NCI-H82 treated with DMSO at 0.1 percent for 48 hours (cell line): ENCODE data around the gene PCYOX1L.
"Not testable (repeated sequence)": the region's sequence is repeated elsewhere in the genome, so short reads cannot be mapped to it uniquely, and the experiment has no call there.

Experiments used
- DNase-seq: peaks from one replicate; lab custom pipeline; 2025; ENCODE audit not compliant: unreplicated experiment; lab: John Stamatoyannopoulos, UW

The PCYOX1L gene

DNA sequence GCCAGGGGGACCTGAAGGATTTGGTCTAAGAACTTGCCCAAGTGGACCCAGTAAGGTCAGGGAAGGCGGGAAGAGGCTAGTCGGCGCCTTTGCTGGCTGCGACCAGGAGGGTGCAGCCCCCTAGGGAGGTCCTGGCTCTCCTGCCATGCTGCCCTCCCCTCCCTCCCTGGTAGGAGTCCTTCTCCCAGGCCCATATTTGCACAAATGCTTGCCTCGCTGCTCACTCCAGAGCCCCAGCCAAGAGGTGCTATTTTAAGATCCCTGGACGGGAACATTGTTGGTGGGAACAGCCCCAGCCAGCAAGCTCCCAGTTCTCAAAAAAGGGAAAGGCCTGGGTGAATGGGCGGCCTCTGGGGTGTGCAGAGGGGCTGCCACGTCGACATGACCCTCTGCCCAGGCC is 25.6 kb downstream of the PCYOX1L start:
- DNase-seq = no peak

DNA sequence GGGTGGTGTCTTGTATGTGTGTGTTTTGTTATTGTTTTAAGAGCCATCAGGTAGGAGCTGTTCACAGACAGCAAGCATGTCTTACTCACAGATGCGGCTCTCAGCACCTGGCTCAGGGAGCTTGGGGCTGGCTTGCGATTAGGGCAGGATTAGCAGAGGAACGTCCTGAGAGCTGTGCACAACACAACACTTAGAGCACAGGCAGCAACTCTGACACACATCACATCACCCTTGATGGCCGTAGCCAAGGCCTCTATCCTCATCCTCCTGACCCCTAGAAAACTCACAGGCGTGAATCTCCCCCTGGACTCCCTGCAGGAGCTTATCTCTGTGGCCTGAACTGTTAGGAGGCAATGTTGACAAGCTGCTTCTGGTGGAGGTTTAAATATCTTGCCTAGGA is 28.3 kb downstream of the PCYOX1L start:
- peak; percentile 57 for DNase-seq

DNA sequence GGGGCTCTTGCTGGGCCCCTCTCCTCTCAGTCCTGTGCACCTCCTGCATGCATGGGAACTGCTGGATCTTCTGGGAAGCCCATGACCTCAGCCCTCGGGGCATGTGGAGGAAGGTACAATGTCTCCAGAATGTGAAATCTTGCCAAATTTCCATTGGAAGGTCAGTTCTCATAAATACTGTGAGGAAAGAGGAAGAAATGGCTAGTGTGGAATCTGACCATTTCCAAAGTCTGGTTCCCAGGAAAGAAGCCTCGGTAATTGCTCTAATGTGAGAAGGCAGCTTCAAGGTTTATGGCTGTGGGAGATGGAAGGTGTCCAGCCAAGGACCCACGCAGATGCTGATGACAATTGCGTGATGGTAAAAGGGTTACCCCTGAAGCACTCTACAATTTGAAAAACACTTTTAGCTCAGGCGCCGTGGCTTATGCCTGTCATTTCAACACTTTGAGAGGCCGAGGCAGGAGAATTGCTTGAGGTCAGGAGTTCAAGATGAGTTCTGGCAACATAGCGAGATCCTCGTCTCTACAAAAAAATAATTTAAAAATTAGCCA is 29.3 kb downstream of the PCYOX1L start:
- no peak for DNase-seq

DNA sequence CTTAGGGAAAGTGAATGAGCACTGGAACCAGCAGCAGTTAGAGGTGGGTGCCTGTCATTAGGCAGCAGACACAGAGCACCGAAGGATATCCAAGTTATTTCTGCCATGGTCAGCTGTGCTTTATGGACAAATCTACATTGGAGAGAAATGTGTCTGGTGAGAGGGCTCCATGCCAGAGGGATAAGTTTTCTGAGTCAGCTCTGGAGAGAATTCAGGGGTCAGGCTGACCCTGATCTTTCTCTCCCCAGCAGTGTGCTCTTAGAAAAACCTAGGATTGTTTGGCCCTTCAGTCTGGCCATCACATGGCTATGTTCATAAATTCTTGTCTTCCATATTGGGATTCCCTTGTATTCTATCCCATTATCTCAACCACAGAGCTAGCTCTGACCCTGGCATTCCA is 30.1 kb downstream of the PCYOX1L start:
- no peak for DNase-seq

DNA sequence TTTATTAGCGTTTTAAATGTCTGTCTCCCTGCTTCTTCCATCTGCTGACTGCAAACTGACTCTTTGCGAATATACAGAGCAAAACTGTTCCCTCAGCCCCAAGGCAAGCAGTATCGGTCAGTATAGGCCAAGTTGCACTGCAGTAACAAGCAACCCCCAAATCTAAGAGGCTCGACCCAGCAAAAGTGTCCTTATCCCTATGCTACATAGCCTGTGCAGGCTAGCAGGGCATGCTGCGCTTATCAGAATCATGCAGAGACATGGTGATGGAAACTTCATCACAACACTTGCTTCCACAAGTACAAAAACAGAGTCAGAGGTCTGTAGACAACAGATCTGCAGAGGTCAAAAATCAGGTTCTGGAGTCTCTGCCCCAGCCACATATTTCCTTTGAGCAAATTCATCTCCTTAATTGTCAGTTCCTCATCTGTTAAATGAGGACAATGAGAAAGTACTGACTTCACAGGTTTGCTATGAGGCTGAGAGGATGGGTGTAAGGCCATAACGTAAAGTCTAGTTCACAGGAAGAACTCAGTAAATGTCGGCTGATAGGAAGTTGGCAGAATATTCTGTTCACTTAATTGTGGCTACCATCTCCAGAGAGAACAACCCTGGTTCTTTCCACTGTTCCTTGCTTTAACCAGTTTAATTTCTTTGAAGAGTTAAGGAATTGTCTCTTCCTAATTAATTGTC is 30.8 kb downstream of the PCYOX1L start:
- no peak for DNase-seq

DNA sequence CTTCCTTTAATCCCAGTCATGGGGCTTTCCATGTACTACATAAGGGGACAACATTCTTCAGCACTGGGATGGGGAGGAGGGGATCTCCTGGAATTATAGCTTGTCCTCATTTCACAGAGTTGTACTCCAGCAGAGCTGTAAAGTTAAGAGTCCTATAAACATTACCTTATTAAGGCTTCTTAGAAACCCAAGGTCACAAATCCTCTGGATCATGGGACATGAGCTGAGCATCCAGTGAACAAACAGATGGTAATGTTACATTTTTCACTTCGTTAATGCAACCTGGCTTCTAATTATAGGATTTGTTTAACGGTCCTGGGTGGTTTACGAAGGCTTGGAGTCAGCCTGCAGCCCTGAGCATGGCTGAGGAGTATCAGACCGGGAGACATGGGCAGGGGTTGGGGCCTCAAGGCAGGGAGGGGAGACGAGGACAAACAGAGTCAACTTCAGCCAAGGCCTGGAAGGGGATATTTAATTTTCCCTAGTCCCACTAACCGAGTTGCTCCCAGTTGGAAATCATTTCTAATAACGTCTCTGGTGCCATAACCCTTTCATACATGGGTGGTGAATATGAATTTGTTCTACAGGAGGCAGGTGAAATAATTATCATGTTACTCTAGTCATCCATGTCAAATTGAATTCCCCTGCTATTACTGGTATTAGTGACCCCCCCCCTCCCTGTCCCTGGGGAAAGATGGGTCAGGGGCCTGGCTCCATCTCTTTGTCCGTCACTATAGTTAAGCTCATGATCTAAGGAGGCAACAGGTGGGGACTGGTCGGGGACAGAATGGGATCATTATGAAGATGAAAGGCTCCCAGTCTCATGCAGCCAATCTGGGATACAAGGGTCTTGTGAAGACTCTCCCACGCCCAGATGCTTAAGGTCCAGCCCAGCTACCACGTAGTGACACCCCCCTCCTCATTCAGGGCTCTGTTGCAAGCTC is 32.0 kb downstream of the PCYOX1L start:
- DNase-seq = peak; percentile 95

DNA sequence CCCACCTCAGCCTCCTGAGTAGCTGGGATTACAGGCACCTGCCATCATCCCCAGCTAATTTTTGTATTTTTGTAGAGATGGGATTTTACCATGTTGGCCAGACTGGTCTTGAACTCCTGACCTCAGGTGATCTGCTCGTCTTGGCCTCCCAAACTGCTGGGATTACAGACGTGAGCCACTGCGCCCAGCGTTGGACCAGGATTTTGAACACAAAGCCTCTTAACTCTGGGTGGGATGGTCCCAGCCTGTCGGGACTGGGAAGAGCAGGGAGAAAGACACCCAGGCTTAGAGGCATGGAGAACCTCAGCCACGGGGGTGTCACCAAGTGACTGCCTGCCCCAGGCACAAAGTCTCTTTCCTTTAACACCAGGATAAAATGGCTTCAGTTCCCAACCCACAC is 33.2 kb downstream of the PCYOX1L start:
- DNase-seq = not testable (repeated sequence)

DNA sequence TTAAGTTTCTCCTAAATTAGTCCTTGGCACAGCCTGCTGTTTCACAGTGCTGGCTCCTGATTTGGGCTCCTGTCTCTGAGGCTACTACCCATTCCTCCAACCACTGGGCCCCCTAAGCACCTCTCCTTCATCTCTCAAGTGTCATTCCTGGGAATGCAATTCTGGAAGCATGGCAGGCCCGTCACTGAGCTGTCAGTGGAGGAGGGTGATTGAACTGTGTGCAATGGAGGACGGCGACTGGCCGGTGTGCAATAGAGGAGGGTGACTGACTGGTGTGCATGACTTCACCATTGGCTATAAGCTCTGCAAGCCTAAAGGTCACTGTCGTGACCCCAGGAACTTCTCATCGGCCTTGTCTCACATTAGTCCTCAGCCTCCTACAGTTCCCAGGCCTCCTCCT is 33.7 kb downstream of the PCYOX1L start:
- no peak for DNase-seq

DNA sequence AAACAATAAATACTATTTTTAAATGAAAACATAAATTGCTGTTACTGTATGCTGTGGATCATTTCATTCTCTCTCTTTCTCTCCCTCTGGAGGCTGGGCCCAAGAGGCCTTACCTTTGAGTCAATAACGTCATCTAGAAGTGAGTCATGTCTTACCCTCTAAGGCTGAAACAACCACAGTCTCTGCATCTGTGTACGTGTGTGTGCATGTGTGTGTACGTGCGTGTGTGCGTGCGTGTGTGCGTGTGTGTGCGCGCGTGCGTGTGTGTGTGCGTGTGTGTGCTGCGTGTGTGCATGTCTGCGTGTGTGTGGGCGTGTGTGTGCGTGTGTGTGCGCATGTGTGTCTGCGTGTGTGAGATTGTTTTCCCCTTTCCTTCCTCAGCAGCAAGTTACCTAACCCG is 34.9 kb downstream of the PCYOX1L start:
- DNase-seq = no peak

DNA sequence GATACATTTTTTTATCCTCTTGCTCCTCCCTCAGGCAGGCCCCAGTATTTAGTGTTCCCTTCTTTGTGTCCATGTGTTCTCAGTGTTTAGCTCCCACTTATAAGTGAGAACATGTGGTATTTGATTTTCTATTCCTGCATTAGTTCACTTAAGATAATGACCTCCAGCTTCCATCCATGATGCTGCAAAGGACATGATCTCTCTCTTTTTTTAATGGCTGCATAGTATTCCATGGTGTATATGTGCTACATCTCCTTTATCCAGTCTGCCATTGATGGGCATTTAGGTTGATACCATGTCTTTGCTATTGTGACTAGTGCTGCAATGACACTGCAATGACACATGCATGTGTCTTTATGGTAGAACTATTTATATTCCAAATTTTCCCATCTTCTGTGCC is 37.1 kb downstream of the PCYOX1L start:
- DNase-seq = not testable (repeated sequence)

DNA sequence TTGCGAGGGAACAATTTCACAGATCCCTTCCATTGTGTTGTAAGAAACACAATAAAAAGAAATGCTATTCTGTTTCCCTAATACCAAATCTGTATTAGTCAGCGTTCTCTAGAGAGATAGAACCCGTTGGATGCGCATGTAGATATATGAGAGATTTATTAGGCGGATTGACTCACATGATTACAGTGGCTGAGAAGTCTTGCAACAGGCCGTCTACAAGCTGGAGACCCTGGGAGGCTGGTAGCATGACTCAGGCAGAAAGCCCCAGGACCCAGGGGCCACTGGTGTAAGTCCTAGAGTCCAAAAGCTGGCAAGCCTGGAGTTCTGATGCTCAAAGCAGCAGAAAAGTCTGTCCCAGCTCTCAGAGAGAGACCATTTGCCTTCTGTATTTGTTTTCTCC is 39.7 kb downstream of the PCYOX1L start:
- DNase-seq = no peak

DNA sequence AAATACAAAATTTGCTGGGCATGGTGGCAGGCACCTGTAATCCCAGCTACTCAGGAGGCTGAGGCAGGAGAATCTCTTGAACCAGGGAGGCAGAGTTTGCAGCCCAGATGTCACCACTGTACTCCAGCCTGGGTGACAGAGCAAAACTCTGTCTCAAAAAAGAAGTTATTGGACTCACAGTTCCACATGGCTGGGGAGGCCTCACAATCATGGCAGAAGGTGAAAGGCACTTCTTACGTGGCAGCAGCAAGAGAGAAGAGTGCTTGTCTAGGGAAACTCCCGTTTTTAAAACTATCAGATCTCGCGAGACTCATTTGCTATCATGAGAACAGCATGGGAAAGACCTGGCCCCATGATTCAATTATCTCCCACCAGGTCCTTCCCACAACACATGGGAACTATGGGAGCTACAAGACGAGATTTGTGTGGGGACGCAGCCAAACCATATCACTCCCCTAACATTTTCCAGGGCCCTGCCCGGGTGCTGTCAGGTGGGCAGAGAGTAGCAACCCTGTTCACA is 41.0 kb downstream of the PCYOX1L start:
- not testable (repeated sequence) for DNase-seq

DNA sequence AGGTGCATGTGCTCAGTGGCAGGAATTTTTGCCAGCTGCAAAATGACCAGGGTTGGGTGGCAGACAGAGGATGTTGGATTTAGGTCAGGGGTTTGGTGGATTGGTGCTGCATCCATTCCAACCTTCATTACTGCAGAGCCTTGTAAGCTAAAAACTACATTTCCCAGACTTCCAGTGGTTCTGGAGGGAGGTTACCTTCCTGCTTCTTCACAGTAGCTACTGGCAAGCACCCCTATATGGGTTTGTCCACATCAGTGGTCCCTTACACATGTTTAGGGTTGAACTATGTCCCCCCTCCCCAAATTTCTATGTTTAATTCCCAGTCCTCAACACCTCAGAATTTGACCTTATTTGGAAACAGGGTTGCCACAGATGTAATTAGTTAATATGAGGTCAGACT is 41.9 kb downstream of the PCYOX1L start:
- no peak for DNase-seq

DNA sequence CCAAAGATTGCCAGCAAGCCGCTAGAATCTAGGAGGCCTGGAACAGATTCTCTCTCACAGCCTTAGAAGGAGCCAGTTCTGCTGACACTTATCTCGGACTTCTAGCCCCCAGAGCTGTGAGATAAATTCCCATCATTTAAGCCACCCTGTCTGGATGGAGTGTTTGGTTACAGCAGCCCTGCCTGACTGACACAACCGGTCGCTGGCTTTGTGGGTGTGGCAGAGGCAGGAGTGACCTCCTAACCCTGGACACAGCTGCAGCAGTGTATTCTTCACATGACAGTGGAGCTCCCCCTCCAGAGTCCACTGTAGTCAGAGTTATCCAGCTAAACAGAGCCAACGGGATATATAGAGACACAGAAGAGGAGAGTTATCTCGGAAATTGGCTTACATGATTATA is 42.5 kb downstream of the PCYOX1L start:
- peak; percentile 75 for DNase-seq

DNA sequence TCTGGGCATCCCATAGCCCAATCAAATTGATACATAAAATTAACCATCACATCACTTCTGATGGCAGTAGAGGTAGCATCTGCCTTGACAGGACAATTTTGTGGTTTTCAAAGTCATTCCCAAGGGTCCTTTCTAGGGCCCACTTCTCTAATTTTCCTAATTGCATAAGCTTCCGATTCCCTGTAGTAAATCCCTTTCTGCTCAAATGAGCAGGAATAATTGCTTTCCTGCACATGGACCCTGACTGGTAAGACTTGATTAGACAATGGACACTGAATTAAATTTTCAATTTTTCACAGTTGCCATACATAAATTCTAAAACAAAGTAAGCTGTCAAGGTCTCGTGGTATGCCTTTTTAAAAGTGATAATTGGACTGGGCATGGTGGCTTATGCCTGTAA is 43.2 kb downstream of the PCYOX1L start:
- peak; percentile 55 for DNase-seq

DNA sequence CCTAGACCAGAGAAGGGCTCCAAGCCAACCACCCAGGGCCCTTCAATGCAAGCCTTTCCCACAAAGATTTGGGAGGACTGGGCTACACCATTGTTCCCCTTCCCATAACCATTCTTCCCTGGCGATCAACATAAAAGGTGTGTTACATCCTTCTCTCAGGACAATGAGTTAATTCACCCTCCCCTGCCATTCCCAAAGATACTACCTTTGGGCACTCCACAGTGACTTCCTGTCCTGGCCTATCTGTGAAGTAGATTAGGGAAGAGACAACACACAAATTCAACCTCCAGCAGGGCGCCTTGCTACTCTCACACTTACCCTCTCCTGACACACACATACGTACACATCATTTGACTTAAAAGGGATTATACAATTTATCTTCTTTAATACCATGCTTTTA is 44.4 kb downstream of the PCYOX1L start:
- DNase-seq = no peak

DNA sequence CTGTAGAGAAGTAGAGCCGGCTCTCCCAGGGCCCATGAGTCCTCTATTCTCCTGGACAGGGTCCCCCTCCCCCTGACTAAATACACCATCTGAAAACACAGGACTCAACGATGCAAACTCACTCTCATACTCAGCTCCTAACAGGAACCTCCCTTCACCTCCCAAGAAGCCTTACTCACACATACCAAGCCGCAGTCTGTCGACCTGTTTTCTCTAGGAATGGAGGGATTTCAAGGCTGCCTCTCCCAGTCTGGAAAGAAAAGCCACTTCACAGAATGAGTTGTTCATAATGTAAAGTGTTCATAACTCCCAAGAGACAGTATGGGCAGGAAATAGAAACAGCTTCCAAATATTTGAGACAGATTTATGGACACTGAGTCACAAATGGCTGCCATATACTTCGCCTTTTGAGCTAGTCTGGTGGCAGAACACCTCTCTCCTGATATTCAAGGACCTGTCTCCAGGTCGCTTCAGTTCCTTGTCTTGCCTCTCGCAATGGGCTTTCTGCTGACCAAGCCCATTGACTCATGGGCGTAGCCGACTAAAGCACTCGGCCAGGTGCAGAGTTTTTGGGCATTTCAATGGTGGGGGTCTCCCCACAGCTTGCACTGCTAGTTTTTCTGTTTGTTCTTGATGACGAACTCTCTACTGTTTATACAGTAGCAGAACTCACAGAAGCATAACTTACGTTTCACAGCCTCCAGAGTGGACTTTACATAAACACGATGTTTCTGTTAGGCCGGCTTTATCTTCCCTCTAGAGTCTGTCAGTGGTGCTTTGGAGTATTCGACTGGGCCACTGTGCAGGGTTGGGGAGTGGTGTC is 46.3 kb downstream of the PCYOX1L start:
- no peak for DNase-seq

DNA sequence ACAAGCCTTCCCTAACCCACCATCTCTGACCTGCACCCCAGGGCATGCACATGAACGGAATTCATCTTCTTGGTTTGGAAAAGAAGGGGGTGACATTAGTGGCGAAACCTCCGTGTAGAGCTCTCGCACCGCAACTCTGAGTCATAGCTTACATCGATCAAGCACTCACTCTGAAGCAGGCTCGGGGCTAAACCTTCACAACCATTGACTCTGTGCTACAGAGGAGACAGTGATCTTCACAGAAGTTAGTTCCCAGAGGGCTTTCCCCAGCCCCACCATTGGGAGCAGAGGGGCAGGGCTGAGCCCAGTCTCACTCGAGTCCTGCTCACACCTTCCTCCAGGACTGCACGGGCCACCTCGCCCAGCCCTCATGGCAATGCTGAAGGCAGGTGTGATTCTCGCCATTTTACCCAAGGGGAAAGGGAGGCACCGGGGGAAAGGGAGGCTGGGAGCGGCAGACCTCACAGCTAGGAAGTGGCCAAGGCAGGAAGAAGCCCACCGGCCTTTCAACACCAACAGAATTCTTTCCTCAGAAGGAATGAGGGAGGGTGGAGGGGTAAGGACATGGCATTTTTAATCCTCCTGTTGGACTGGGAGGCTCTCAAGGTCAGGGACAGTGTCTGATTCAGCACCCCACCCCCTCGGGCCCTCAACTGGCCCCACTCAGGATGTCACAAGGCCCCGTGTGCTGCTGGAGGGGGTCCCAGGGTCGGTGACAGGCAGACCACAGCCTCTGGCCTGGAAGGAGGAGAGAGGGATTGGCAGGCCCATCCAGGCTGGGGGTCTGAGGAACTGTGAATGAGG is 47.1 kb downstream of the PCYOX1L start:
- no peak for DNase-seq

DNA sequence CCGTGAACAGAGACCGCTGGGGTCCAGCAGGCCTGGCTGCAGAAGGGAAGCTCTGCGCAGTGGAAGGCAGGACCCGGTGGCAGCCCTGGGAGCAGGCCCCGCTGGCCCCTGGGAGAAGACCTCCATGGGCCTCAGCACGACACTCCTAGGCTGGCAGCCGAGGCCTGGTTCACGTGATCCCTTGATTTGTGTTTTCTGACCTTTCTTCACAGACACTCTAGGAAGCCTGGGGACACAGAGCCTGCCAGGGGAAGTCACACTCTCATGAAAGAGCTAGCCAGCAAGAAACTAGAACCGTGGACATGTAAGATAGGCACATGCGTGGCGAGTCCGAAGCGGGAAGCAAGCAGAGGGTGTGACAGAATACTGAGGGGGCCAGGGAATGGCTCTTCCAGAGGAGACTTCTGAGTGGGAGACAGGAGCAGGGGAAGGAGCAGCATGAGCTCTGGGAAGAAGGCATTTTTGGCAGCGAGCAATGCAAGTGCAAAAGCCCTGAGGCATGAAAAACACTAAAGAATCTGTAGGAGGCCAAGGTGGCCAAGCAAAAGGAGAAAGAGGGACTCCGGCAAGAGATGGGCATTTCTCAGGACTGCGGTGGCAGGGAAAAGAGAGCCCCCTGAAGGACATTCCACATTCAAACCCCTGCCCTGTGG is 47.8 kb downstream of the PCYOX1L start:
- no peak for DNase-seq
